ENCODE measurements around the gene NOL7.

Gene NOL7

DNA sequence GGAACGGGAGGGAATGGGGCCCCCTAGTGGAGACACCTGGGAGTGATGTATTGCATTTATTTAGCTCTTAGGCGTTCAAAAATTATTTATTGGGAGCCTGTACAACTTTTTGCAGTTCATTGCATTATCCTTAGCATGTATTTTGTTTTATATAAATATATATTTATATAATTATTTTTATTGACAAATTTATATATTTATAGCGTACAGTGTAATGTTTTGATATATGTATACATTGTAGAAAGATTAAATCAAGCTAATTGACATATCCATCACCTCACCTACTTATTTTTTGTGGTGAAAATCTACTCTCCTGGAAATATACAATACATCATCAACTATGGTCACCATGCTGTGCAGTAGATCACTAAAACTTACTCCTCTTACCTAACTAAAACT, 39.8 kb upstream of the NOL7 start:
- peak overlapping the region; percentile 96 for H3K4me2 ChIP-seq (ENCODE audit: low read length)
- H3K4me1 ChIP-seq (ENCODE audit: control insufficient read depth, low read length): peaks cover 18% of the 10 kb centered on the region
- no peaks in the 10 kb centered on the region for H3K9me2 ChIP-seq (replicated peaks; ENCODE audit: control insufficient read depth, low read length)
- H3K27ac ChIP-seq (ENCODE audit: low read depth, low read length): peak overlapping the region; percentile 89
- H3K9me3 ChIP-seq (ENCODE audit: control insufficient read depth, insufficient read depth, low read length): no peaks in the 10 kb centered on the region
- H3K27me3 ChIP-seq (ENCODE audit: control insufficient read depth, low read length): no peaks in the 10 kb centered on the region
- H3K4me3 ChIP-seq (ENCODE audit: low read length): peak overlapping the region; percentile 92
- H3K36me3 ChIP-seq (ENCODE audit: control insufficient read depth, low read length): peaks cover 8% of the 10 kb centered on the region; the same call in 1 of the 2 replicates
- peaks cover 5% of the 10 kb centered on the region; the same call in 1 of the 2 replicates for H3F3A ChIP-seq (ENCODE audit: control insufficient read depth, insufficient read depth)
- H3K79me2 ChIP-seq (ENCODE audit: control insufficient read depth, low read length): peaks cover 23% of the 10 kb centered on the region
- no peak for TF ChIP-seq CTCF (IDR thresholded peaks at IDR 0.05; ENCODE audit: low read depth, low read length, poor library complexity, severe bottlenecking)
- no peak for TF ChIP-seq EZH2phosphoT487 (IDR thresholded peaks at IDR 0.05; ENCODE audit: borderline replicate concordance, low read length)
- H4K20me1 ChIP-seq (ENCODE audit: control insufficient read depth, insufficient read depth, low read depth, low read length): no peaks in the 10 kb centered on the region

GRCh38 chr6:13576017-13576416, 39.1 kb upstream of the NOL7 start:
- H3K79me2 ChIP-seq (ENCODE audit: control insufficient read depth, low read length): peaks cover 23% of the 10 kb centered on the region
- H3K27ac ChIP-seq (ENCODE audit: low read depth, low read length): no peak overlapping the region
- H3K9me3 ChIP-seq (ENCODE audit: control insufficient read depth, insufficient read depth, low read length): no peaks in the 10 kb centered on the region
- no peaks in the 10 kb centered on the region for H4K20me1 ChIP-seq (ENCODE audit: control insufficient read depth, insufficient read depth, low read depth, low read length)
- H3K27me3 ChIP-seq (ENCODE audit: control insufficient read depth, low read length): no peaks in the 10 kb centered on the region
- peak overlapping the region; percentile 92 for H3K4me3 ChIP-seq (ENCODE audit: low read length)
- no peaks in the 10 kb centered on the region for H3K9me2 ChIP-seq (replicated peaks; ENCODE audit: control insufficient read depth, low read length)
- TF ChIP-seq CTCF (IDR thresholded peaks at IDR 0.05; ENCODE audit: low read depth, low read length, poor library complexity, severe bottlenecking) (no peak), EZH2phosphoT487 (IDR thresholded peaks at IDR 0.05; ENCODE audit: borderline replicate concordance, low read length) (no peak)
- peaks cover 18% of the 10 kb centered on the region for H3K4me1 ChIP-seq (ENCODE audit: control insufficient read depth, low read length)
- peaks cover 5% of the 10 kb centered on the region; the same call in 1 of the 2 replicates for H3F3A ChIP-seq (ENCODE audit: control insufficient read depth, insufficient read depth)
- peaks cover 8% of the 10 kb centered on the region; the same call in 1 of the 2 replicates for H3K36me3 ChIP-seq (ENCODE audit: control insufficient read depth, low read length)
- peak overlapping the region; percentile 96 for H3K4me2 ChIP-seq (ENCODE audit: low read length)

DNA sequence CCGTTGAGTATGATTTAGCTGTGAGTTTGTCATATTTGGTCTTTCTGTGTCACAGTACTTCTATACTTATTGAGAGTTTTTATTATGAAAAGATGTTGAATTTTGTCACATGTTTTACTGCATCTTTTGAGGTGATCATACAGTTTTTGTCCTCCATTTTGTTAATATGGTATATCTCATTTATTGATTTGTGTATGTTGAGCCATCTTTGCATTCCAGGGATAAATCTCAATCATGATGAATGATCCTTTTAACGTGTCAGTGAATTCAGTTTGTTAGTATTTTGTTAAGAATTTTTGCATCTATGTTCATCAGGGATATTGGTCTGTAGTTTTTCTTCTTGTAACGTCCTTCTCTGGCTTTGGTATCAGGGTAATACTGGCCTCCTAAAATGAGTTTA, 37.2 kb upstream of the NOL7 start:
- Histone ChIP-seq H3K27me3 (ENCODE audit: control insufficient read depth, low read length) (no peaks in the 10 kb centered on the region), H3K9me2 (replicated peaks; ENCODE audit: control insufficient read depth, low read length) (no peaks in the 10 kb centered on the region), H3K9me3 (ENCODE audit: control insufficient read depth, insufficient read depth, low read length) (no peaks in the 10 kb centered on the region), H3K4me2 (ENCODE audit: low read length) (no peak overlapping the region), H3K36me3 (ENCODE audit: control insufficient read depth, low read length) (peaks cover 8% of the 10 kb centered on the region; the same call in 1 of the 2 replicates), H3K27ac (ENCODE audit: low read depth, low read length) (no peak overlapping the region), H3K79me2 (ENCODE audit: control insufficient read depth, low read length) (peaks cover 23% of the 10 kb centered on the region), H3K4me1 (ENCODE audit: control insufficient read depth, low read length) (peaks cover 18% of the 10 kb centered on the region), H4K20me1 (ENCODE audit: control insufficient read depth, insufficient read depth, low read depth, low read length) (no peaks in the 10 kb centered on the region), H3F3A (ENCODE audit: control insufficient read depth, insufficient read depth) (peaks cover 5% of the 10 kb centered on the region; the same call in 1 of the 2 replicates), H3K4me3 (ENCODE audit: low read length) (no peak overlapping the region)
- TF ChIP-seq EZH2phosphoT487 (IDR thresholded peaks at IDR 0.05; ENCODE audit: borderline replicate concordance, low read length): no peak
- no peak for TF ChIP-seq CTCF (IDR thresholded peaks at IDR 0.05; ENCODE audit: low read depth, low read length, poor library complexity, severe bottlenecking)
